GM23338 (cell line): ENCODE measurements around the gene IFT74. TPM values are rescaled to one million over a fixed set of nuclear protein-coding genes. Genes with fewer than 3 reads are reported as not detected.

ENCODE experiments used
- ATAC-seq: fragments of 200-7000 bp; cut with Tn5 transposase; 3 replicates; pipeline ENCODE4 v1.9.1; 2020
- DNase-seq: peaks from one replicate; pipeline ENCODE4 v3.0.0-alpha.2; 2015; ENCODE audit warnings: low spot score
- H2AFZ ChIP-seq: fragments of 200-600 bp; sonication (generic); 2 replicates; pipeline ENCODE4 v1.8.0; 2016; ENCODE audit warnings: antibody characterized with exemption, mild to moderate bottlenecking, moderate library complexity
- H3F3A ChIP-seq: fragments of 200-600 bp; sonication (generic); replicated peaks from 2 replicates; pipeline ENCODE4 v1.8.0; 2017; ENCODE audit warnings: antibody characterized with exemption, mixed run types, low read depth
- H3K27ac ChIP-seq: fragments of 200-600 bp; sonication (generic); 2 replicates; pipeline ENCODE4 v1.6.1; 2016; ENCODE audit warnings: low read depth
- H3K27me3 ChIP-seq: fragments of 200-600 bp; sonication (generic); 2 replicates; pipeline ENCODE4 v1.8.0; 2016; ENCODE audit warnings: mild to moderate bottlenecking, mixed run types, moderate library complexity; ENCODE audit not compliant: insufficient read depth
- H3K36me3 ChIP-seq: fragments of 200-600 bp; sonication (generic); 2 replicates; pipeline ENCODE4 v1.8.0; 2016; ENCODE audit warnings: mild to moderate bottlenecking; ENCODE audit not compliant: insufficient read depth
- H3K4me1 ChIP-seq: fragments of 200-600 bp; sonication (generic); 2 replicates; pipeline ENCODE4 v1.8.0; 2016; ENCODE audit warnings: mild to moderate bottlenecking, moderate library complexity; ENCODE audit not compliant: insufficient read depth
- H3K4me2 ChIP-seq: fragments of 200-600 bp; sonication (generic); 2 replicates; pipeline ENCODE4 v1.7.1; 2017; ENCODE audit warnings: mixed run types
- H3K4me3 ChIP-seq: fragments of 200-600 bp; sonication (generic); 2 replicates; pipeline ENCODE4 v1.6.1; 2016; ENCODE audit warnings: mixed run types
- H3K79me2 ChIP-seq: fragments of 200-600 bp; sonication (generic); replicated peaks from 2 replicates; pipeline ENCODE4 v1.8.0; 2017; ENCODE audit warnings: mild to moderate bottlenecking; ENCODE audit not compliant: insufficient read depth
- H3K9me2 ChIP-seq: fragments of 200-600 bp; sonication (generic); 2 replicates; pipeline ENCODE4 v1.8.0; 2017; ENCODE audit not compliant: insufficient read depth
- H4K20me1 ChIP-seq: fragments of 200-600 bp; sonication (generic); replicated peaks from 2 replicates; pipeline ENCODE4 v1.8.0; 2017; ENCODE audit warnings: mild to moderate bottlenecking; ENCODE audit not compliant: insufficient read depth
- H3K27ac Mint-ChIP-seq: 2 replicates; pipeline ENCODE4 v1.8.0; 2020; ENCODE audit warnings: inconsistent platforms, mild to moderate bottlenecking, moderate library complexity, mixed read lengths
- H3K27me3 Mint-ChIP-seq: 3 replicates; pipeline ENCODE4 v1.8.0; 2022; ENCODE audit warnings: low read depth, mild to moderate bottlenecking, moderate library complexity, mixed read lengths, inconsistent platforms; ENCODE audit not compliant: insufficient read depth, poor library complexity
- H3K36me3 Mint-ChIP-seq: 3 replicates; pipeline ENCODE4 v1.8.0; 2021; ENCODE audit warnings: low read depth, mild to moderate bottlenecking, inconsistent platforms, moderate library complexity, mixed read lengths
- H3K4me1 Mint-ChIP-seq: 3 replicates; pipeline ENCODE4 v1.8.0; 2020; ENCODE audit warnings: mild to moderate bottlenecking, inconsistent platforms, mixed read lengths
- H3K4me3 Mint-ChIP-seq: 3 replicates; pipeline ENCODE4 v1.8.0; 2021; ENCODE audit warnings: moderate library complexity, mild to moderate bottlenecking, inconsistent platforms, mixed read lengths
- H3K9me3 Mint-ChIP-seq: 3 replicates; pipeline ENCODE4 v1.8.0; 2020; ENCODE audit warnings: moderate library complexity, mild to moderate bottlenecking, inconsistent platforms, mixed read lengths
- CREB1 ChIP-seq: fragments of 250-450 bp; sonication (Bioruptor Pico); IDR thresholded peaks from 2 replicates; pipeline ENCODE4 v1.5.0; 2020; ENCODE audit warnings: low read depth, mild to moderate bottlenecking, moderate library complexity
- CTCF ChIP-seq, 2 experiments: fragments of 200-600 bp in 1 of 2; sonication (generic) in 1 of 2; conservative IDR thresholded peaks; 2 replicates each; pipeline versions ENCODE4 v1.5.1 to v1.6.1; 2016 to 2017; ENCODE audit warnings: antibody characterized with exemption in 2 of 2, low read depth in 2 of 2, mild to moderate bottlenecking in 2 of 2, moderate library complexity in 1 of 2
- ETS1 ChIP-seq: IDR thresholded peaks from 2 replicates; pipeline ENCODE4 v1.6.1; 2016; ENCODE audit warnings: antibody characterized with exemption
- EZH2 ChIP-seq: fragments of 200-600 bp; sonication (generic); IDR thresholded peaks from one replicate; pipeline ENCODE4 v1.8.0; 2017; ENCODE audit warnings: antibody characterized with exemption, mild to moderate bottlenecking, low read depth; ENCODE audit not compliant: unreplicated experiment
- EZH2phosphoT487 ChIP-seq: fragments of 200-600 bp; sonication (generic); IDR thresholded peaks from one replicate; pipeline ENCODE4 v1.8.1; 2018; ENCODE audit warnings: antibody characterized with exemption; ENCODE audit not compliant: unreplicated experiment
- NANOG ChIP-seq: IDR thresholded peaks from 2 replicates; pipeline ENCODE4 v1.6.1; 2016; ENCODE audit warnings: antibody characterized with exemption, borderline replicate concordance
- POLR2AphosphoS5 ChIP-seq: IDR thresholded peaks from 2 replicates; pipeline ENCODE4 v1.6.1; 2016; ENCODE audit warnings: antibody characterized with exemption, low read depth
- STAT1 ChIP-seq: IDR thresholded peaks from one replicate; pipeline ENCODE4 v1.6.1; 2016; ENCODE audit warnings: antibody characterized with exemption; ENCODE audit not compliant: unreplicated experiment
- ZNF114 ChIP-seq: fragments of 250-450 bp; sonication (Bioruptor Pico); IDR thresholded peaks from 2 replicates; pipeline ENCODE4 v1.5.0; 2020; ENCODE audit warnings: mild to moderate bottlenecking, moderate library complexity
- polyA plus RNA-seq: library from polyadenylated mRNA; unstranded; fragments of >200 nt; fragmentation: Nextera tagmentation; extraction: Ambion mirVana; gene quantifications from 2 replicates; pipeline ENCODE4 v1.2.1, GENCODE V29; 2016
- total RNA-seq: library from RNA; depleted of rRNA; stranded (reverse); fragments of >200 nt; shearing (Covaris generic); gene quantifications from 2 replicates; pipeline ENCODE4 v1.2.3, GENCODE V29; 2014

Gene IFT74
- total and polyA plus RNA-seq, 2 experiments from 2014 or later, result 14.6 to 30.0 TPM

GRCh38 chr9:26946753-26947727 lies 9.2 kb upstream of the IFT74 start, which contains the start of gene PLAA:
PLAA (minus strand) TSS chr9:26947242; CDS start chr9:26947045, 197 bp downstream.
- Histone ChIP-seq H3K4me2 (peak within 1 kb of the TSS; percentile 93), H3K4me3 (peak within 1 kb of the TSS; percentile 76), H3K27ac (peak within 1 kb of the TSS; percentile 98), H4K20me1 (peaks cover 16% of the 10 kb centered on the region; the same call in 1 of the 2 replicates), H3F3A (no peaks in the 10 kb centered on the region), H3K36me3 (no peaks in the 10 kb centered on the region), H3K4me1 (peaks cover 9% of the 10 kb centered on the region; the same call in 1 of the 2 replicates), H2AFZ (peak within 1 kb of the TSS; percentile 82; the same call in 1 of the 2 replicates), H3K9me2 (no peaks in the 10 kb centered on the region), H3K79me2 (peaks cover 49% of the 10 kb centered on the region), H3K27me3 (no peaks in the 10 kb centered on the region)
- H3K9me3 Mint-ChIP-seq, result no peaks in the 10 kb centered on the region
- no peaks in the 10 kb centered on the region for H3K27me3 Mint-ChIP-seq
- TF ChIP-seq STAT1 (no peak), CTCF (conservative IDR thresholded peaks at IDR 0.05; ENCODE audit: low read depth in 2 of 2) (peak in 1 of 2 experiments; percentile 8; a peak in 1 of 4 replicates), POLR2AphosphoS5 (peak; percentile 70), CREB1 (peak; percentile 96), ZNF114 (CRISPR knock-in tag) (no peak), ETS1 (peak; percentile 85; the same call in 1 of the 2 replicates)
- ATAC-seq (peak; percentile 94), DNase-seq (peak; percentile 96)
- H3K4me3 Mint-ChIP-seq, result peak within 1 kb of the TSS; percentile 87
- peaks cover 12% of the 10 kb centered on the region for H3K4me1 Mint-ChIP-seq
- peaks cover 5% of the 10 kb centered on the region; the same call in 2 of the 3 replicates for H3K36me3 Mint-ChIP-seq
- H3K27ac Mint-ChIP-seq, result peak within 1 kb of the TSS; percentile 100

- H3K27ac ChIP-seq, result peak overlapping the region; percentile 98
- no peaks in the 10 kb centered on the region for H3F3A ChIP-seq
- H3K4me3 ChIP-seq, result peak overlapping the region; percentile 76
- peaks cover 9% of the 10 kb centered on the region; the same call in 1 of the 2 replicates for H3K4me1 ChIP-seq
- peak; percentile 25 for DNase-seq
- no peaks in the 10 kb centered on the region for H3K36me3 ChIP-seq
- peak overlapping the region; percentile 87 for H3K4me3 Mint-ChIP-seq
- peaks cover 5% of the 10 kb centered on the region; the same call in 2 of the 3 replicates for H3K36me3 Mint-ChIP-seq
- H4K20me1 ChIP-seq, result peaks cover 16% of the 10 kb centered on the region; the same call in 1 of the 2 replicates
- H3K27ac Mint-ChIP-seq, result peak overlapping the region; percentile 100
- peak overlapping the region; percentile 93 for H3K4me2 ChIP-seq
- no peaks in the 10 kb centered on the region for H3K9me3 Mint-ChIP-seq
- ATAC-seq, result 0 out of 3 replicates have a peak, but pooled peaks have one; percentile 6
- peaks cover 42% of the 10 kb centered on the region for H3K79me2 ChIP-seq
- H2AFZ ChIP-seq, result peak overlapping the region; percentile 82; the same call in 1 of the 2 replicates
- no peaks in the 10 kb centered on the region for H3K27me3 Mint-ChIP-seq
- no peaks in the 10 kb centered on the region for H3K27me3 ChIP-seq
- H3K9me2 ChIP-seq, result no peaks in the 10 kb centered on the region
- peaks cover 12% of the 10 kb centered on the region for H3K4me1 Mint-ChIP-seq
- TF ChIP-seq CREB1 (no peak), EZH2phosphoT487 (no peak), NANOG (no peak), EZH2 (no peak), POLR2AphosphoS5 (no peak), ETS1 (no peak)
Observed at GRCh38 chr9:26947736-26948135, 8.5 kb upstream of the IFT74 start.
